NCI-H1092 treated with DMSO at 0.1 percent for 48 hours (cell line): ENCODE measurements around the gene AK2.
"Not testable (repeated sequence)": the region's sequence is repeated elsewhere in the genome, so short reads cannot be mapped to it uniquely, and the experiment has no call there.

Experiments
- DNase-seq: peaks from one replicate; lab custom pipeline; 2025; lab: John Stamatoyannopoulos, UW

Gene AK2

GRCh38 chr1:33036526-33037503 lies at the start of gene AK2:
TSS of gene AK2 (minus strand) at chr1:33036883. CDS start at chr1:33036828, 55 bp downstream.
- peak; percentile 100 for DNase-seq

DNA sequence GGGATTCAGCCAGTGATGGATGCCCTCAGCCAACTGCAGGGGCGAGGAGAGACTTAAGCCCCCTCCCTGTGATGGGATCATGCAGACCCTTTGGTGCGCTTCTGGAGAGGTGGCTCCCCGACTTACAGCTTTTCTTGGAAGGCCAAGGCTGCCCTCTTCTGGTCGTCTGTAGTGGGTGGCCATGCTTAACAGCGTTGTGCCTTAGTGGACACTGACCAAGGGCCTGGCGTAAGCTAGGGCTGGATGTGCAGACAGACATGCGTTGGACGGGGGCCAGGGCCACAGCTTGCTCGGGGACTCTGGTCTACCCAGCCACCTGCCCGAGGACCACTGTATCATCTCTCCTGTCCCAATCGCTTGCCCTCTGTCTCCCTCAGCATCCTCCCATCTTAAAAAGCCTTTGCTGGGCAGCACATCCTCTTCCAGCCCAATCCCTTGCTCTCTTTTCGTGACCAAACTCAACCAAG lies 49.7 kb upstream of the AK2 start:
- peak; percentile 75 for DNase-seq

GRCh38 chr1:33085332-33085731 lies 48.6 kb upstream of the AK2 start:
- no peak for DNase-seq

- DNase-seq, result no peak
Measured at GRCh38 chr1:33082575-33083108, 46.0 kb upstream of the AK2 start.

DNA sequence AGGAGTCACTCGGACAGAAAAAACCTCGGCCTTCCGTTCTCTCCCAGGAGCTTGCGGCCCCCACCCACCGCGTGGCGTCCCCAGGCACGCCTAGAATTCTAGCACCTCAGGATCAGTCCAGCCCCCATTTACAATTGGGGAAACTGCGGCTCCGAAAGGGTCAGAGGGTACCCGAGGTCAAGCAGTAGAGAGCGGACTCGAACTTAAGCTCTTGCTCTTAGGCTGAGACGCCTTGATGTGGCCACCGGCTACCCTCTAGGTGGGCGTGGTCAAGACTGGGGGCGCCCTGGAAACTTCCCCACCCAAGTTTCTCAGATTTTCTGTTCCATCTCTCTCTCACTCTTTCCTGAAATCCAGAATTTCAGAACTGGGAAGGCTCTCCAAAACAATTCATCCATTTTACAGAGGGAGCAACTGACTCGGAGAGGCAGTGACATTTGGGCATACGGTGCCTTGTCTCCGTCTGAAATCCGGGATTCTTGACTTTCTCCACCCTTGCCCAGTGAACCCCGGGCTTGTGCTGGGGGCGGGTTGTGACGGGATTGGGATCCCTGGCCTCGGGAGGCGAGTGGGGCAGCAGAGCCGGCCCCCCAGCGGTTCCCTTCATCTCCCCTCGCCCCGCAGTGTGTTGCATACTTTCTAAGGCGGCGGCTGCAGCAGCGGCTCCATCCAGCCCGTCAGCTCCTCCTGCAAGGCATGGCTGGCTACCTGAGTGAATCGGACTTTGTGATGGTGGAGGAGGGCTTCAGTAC lies 45.0 kb upstream of the AK2 start:
- no peak for DNase-seq

- peak; percentile 97 for DNase-seq
Measured at GRCh38 chr1:33080885-33081553, 44.3 kb upstream of the AK2 start, which contains the start of gene AZIN2. TSS of gene AZIN2 (plus strand) at chr1:33081153. CDS start at chr1:33082250, 1,097 bp downstream.

GRCh38 chr1:33080373-33080772 lies 43.7 kb upstream of the AK2 start:
- DNase-seq, result no peak

- DNase-seq, result no peak
Measured at GRCh38 chr1:33078030-33078591, 41.4 kb upstream of the AK2 start.

DNA sequence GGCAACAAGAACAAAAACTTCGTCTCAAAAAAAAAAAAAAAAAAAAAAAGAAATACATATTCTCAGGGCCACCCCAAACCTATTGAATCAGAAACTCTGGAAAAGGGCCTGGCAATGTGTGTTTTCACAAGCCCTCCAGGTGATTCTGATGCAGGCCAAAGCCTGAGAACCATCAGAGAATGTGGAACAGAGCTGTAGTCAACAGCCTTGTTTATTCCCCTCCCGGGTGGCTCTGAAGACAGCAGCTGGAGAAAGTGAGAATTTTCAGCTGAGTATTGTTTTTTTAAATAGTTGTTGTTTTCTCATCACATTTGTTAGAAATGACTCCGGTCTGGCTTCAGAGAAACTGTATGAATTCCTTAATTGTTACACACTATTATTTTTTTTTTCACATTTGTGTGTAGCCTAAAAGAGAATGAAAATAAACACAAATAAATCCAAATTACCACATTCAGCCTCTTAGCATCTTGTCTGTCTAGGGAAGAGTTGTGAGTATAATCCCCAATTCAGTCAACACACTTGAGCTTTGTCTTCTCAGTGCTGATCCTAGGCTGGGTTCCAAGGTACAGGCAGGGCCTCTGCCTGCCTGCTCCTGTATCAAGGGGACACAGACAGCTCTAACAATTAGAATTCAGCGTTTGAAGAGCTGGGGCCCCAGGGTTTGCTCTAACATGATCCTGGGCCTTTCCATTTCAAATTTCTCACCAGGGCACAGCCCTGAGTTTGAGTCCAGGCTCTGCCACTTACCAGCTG lies 37.7 kb upstream of the AK2 start:
- DNase-seq, result no peak

GRCh38 chr1:33072707-33073106 lies 36.0 kb upstream of the AK2 start:
- no peak for DNase-seq

DNA sequence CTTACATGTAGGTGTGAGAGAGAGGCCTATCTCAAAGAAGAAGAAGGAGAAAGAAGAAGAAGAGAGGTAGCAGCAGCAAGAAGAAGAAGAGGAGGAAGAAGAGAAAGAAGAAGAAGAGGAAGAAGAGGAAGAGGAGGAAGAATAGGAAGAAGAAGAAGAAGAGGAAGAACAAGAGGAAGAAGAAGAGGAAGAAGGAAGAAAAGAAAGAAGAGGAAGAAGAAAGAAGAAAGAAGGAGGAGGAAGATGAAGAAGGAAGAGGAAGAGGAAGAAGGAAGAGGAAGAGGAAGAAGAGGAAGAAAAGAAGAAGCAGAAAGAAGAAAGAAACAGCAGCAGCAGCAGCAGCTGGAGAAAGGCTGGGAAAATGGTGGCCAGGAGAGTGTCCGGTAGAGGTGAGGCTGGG lies 33.9 kb upstream of the AK2 start:
- no peak for DNase-seq

DNA sequence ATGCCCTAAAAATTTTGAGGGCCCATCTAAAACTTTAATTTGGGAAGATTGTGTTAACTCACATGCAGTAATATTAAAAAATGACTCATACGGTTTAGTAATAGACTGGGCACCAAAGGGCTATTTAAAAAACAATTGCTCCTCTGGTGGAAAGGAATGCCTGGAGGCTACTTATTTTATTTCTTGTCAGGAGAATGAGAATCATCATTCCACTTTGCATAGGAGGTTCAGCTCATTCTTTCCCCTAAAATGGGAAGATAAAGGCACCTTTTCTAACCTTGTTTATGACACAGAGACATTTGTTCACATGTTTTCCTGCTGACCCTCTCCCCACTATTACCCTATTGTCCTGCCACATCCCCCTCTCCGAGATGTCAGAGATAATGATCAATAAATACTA lies 31.4 kb upstream of the AK2 start:
- not testable (repeated sequence) for DNase-seq

DNA sequence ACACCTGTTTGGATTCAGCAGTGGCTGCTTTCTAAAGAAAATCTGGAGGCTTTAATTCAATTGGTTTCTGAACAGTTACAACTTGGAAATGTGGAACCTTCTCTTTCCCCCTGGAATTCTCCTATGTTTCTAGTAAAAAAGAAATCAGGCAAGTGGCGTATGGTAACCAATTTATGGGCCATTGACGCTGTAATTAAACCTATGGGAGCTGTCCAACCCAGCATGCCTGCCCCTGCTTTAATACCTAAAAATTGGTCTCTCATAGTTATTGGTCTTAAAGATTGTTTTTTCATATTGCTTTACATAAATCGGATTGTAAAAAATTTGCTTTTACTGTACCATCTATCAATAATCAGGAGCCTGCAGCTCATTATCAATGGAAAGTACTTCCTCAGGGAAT lies 29.8 kb upstream of the AK2 start:
- DNase-seq, result not testable (repeated sequence)

DNA sequence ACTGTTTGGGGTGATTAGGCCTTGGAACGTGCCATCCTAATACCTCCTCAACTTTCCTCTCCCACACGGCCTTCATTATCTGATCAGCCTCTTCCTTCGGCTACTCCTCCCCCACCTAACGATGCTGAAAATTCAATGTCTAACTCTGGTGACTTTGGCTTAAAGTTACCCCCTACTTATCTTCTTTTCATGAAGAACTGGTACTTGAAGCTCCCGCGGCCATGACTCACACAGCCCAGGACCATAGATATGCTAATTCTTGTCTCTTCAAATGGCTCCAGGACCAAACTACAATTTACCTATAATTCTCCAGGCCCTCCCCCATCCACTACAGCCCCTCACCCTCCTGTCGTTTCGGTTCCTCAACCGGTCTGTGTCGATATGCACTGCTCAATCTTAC lies 28.6 kb upstream of the AK2 start:
- DNase-seq, result no peak

DNA sequence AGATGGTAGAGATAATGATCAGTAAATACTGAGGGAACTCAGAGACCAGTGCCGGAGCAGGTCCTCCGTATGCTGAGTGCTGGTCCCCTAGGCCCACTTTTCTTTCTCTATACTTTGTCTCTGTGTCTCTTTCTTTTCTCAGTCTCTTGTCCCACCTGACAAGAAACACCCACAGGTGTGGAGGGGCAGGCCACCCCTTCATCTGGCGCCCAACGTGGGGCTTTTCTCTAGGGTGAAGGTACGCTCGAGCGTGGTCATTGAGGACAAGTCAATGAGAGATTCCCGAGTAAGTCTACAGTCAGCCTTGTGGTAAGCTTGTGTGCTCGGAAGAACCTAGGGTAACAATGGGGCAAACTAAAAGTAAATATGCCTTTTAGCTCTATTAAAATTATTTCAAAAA lies 27.6 kb upstream of the AK2 start:
- DNase-seq, result not testable (repeated sequence)

DNA sequence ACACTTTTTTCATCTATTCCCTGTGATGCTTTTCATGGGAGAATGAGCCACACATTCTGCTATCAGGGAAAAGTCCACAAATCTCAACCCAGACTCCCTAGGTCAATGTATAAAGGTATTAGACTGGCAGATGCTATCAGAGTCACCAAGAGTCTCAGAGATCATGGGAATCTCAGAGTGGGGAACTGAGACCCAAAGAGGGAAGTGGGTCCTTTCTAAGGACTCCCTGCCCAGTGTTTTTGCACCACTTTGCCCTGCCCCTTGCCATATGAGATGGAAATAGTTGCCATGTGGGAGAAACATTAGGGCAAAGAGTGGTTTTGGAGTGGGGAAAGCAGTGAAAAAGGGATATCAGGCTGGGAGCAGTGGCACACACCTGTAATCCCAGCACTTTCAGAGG lies 25.2 kb upstream of the AK2 start:
- no peak for DNase-seq

- no peak for DNase-seq
Measured at GRCh38 chr1:33060579-33061083, 23.9 kb upstream of the AK2 start.

DNA sequence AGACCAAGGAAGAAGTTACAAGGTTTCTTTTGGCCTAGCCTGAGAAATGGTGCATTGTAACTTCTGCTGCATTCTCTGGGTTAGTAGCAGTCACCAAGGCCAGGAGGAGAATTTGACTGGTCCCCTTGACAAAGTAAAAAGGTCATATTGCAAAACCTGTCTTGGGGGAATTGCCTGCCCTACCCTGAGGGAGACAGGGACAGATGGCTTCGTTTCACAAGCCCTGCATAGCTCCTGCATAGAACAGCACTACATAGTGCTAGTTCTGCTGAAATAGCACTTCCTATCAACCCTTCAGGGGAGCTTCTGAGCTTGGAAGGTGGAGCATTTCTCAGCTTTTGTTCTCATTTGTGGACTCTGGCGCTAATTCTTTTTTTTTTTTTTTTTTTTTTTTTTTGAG lies 20.4 kb upstream of the AK2 start:
- DNase-seq, result no peak

DNA sequence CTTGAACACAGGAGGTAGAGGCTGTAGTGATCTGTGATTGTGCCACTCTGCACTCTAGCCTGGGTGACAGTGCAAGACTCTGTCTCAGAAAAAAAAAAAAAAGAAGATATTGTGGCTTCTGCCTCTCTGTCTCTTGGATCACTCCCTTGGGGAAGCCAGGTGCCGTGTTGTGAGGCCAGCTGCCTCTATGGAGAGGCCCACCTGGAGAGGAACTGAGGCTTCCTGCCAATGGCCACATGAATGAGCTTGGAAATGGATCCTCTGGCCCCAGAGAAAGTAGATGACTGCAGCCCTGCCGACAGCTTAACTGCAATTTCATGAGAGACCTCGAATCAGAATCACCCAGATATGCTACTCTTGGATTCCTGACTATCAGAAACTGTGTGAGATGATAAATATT lies 19.7 kb upstream of the AK2 start:
- peak; percentile 63 for DNase-seq

DNA sequence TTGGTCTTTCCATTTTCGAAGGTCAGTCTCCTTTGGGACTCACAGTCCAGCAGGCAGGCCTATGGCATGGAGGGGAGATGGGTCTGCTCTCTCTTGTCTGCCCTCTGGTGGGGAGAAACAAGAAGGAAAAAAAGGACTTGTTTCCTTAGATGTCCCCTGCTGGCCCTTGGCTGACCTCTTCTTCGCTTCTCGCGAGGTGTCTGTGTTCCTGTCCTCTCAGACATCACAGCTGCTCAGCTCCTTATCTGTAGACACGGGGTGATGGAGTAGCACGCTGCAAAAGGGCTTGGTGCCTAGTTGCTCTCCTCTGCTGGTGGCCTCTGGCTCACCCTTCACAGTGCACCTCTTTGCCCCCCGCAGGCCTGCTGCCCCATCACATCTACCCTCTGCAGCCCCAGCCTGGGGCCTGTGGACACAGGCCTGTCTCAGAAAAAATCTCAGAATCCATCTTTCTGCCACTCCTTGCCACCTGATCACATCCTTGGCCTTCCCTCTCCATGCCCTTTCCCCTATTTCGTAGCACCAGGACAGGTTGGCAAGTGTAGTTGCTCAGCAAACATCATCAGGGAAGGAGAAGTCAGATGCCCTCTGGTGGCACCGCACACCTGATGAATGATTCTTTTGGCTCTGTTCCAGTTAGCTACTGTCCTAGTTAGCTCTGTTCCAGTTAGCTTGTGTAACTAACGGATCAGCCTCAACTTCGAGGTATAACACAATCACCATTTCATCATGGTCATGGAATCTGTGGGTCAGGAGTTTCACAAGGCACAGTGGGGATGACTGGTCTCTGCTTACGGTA lies 18.7 kb upstream of the AK2 start:
- peak; percentile 82 for DNase-seq
